NOMO-1 treated with dmso at 0.1 percent for 144 hours (cell line): Measurements from ENCODE around the gene TBC1D8.

ENCODE experiments used
- DNase-seq: peaks from one replicate; lab custom pipeline; 2025; ENCODE audit not compliant: unreplicated experiment; lab: John Stamatoyannopoulos, UW

TBC1D8 gene

DNA sequence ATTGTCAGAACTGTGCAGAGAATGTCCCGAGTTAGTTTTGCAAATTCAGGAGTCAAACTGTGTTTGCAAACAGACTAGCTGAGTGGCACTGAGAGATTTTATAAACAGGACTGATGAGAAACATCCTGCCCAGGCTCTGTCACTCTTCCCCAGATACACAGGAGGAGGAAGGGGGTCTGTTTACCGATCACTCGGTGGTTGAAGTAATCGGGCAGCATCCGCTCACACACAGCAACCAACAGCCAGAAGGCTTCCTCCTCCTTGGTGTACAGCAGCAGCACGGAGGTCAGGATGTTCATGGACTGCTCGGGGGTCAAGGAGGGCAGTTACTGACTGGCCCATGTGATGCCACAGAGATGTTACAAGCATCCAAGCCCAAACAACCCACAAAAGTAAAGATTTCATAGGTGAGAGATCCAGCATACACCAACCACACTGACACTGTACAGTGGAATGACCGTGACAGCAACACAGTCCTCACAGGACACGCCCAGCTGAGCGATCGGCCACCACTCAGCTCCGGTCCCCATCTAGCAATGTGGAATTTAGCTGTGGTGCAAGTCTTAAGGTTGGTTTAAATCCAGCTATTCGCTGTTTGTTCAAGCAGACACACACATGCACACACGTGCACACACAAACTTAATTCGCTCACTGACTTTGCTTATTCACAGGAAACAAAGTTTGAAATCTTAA lies 119.0 kb downstream of the TBC1D8 start:
- DNase-seq, result no peak

DNA sequence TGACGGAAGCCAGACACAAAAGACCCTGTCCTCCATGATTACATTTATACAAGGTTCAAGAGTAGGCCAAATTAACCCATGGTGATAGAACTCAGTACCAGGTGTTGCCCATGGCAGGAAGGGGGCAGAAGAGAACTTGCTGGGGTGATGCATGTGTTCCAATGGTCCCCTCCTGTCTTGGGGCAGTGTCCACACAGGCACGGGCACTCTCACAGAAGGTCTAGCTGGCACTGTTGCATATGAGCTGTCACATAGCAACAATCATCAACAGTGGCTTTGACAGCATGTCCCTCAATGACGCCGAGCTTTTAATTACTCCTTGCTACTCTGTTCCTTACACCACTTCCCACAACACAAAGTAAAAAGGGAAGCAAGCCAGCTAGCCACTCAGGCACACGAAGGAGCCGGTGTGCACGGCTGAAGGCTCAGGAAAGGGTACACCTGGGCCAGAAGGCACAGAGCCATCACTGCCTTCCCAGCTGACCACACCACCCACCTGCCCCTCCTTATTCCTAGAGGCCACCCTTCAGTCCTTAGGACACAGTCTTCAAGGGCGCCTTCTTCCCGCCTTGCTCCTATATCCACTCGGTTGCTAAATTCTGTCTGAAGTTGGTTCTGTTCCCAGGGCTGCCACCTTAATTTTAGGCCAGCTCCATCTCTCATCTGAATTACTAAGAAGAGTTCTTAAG lies 120.2 kb downstream of the TBC1D8 start:
- DNase-seq, result no peak

DNA sequence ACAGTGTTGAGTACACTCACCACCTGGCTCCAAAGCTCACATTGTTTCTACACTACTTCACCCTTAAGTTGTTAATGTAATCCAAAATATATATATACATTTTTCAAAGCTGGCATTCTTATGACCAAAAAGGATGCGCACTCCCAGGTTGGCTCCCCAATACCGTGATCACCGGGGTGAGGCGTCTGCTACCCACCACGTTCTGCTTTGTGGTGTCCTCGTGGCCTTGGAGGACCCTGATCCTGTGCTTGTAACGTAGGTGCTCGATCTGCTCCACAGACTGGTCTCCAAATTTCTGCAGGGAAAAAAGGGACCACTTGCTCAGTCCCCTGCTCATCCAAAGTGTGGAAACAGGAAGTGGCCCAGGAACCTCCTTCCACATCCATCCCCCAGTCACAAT lies 123.3 kb downstream of the TBC1D8 start:
- DNase-seq, result no peak

DNA sequence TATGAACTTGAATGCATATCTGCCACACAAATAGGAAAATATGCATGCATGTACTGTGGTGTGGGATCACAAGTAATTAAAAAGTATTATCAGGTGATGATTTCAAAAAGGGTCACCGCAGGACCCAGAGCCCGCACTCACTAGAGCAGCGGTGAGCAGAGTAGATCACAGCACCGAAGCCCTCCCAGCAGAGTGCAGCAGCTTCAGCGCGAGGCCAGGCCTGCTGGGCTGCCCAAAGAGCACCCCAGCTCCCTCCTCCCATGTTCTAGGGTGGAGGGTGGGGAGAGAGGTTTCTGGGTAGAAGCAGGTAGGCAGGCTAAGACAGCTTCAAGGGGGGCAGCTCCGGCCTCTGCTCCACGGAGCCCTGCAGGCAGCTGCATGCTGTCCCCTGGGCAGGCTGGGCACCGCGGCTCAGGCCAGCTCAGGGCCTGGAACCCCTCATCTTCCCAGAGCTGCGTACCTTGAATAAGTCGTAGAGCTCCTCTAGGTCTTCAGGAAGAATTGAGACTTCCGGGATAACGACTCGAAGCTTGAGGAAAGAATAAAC lies 124.2 kb downstream of the TBC1D8 start:
- no peak for DNase-seq

DNA sequence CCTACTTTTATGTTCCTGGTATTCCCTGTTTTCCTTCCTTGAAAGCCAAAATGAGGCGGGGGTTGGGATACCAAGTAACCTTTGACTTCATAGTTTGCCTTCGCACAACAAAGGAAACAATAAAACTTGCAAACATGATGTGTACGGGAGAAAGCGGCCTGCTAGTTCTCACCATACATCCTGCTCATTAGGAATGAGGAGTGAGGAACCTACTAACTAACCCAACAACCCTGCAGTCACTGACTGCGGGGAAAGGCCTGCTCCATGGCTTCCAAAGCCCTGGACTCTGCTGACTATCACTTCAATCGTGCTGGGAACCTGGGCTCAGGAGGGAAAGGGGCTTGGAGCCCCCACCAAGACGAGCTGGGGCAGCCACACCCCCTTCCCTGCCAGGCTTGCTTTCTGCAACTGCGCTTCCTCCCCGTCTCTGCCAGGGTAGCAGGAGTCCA lies 124.9 kb downstream of the TBC1D8 start:
- no peak for DNase-seq

DNA sequence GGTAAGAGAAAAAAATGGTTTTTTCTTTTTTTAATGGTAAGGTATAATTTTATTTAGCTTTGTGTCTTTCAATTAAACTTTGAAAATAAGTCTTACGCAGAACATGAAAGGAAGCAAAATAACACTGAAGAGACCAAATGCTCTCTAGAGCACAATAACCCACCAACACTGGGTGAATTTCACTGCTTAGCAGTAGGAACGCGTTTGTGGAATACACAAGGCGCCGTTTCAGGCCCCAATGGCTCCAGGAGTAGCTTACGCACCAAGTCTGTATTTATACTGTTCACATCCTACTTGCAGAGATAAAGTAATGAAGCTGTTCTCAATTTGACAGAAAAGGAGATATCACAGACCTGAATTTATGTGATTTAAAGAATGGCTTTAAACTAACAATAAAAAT lies 125.6 kb downstream of the TBC1D8 start:
- no peak for DNase-seq

DNA sequence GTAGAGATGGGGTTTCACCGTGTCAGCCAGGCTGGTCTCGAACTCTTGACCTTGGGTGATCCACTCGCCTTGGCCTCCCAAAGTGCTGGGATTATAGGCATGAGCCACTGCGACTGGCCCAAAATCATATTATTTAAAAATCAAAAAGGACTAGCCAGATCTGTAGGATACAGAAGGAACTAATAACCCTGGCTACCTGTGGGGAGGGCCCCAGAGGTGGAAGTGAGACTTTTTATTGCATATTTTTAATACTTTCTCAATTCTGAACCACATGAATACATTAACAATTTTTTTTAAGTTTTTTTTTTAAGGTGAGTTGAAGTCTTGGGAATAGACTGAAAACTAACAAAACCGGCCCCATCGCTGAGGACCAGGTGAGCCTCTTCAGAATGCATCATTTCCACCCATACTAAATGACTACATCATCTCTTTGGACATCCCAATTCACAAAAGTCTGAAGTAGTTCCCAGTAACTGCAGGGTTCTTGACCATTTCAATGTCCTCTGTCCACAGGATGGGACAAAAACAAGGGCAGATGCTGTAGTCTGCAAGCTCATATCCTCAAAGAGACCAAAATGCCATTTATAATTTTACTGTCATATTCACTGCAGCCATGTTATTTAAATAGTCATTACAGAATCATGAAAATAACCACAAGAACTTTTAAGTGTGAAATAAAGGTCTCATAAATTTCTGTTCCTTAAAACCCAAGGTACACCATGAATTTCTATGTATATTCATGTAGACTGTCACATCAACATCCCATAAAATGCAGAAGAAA lies 127.7 kb downstream of the TBC1D8 start:
- DNase-seq, result no peak

DNA sequence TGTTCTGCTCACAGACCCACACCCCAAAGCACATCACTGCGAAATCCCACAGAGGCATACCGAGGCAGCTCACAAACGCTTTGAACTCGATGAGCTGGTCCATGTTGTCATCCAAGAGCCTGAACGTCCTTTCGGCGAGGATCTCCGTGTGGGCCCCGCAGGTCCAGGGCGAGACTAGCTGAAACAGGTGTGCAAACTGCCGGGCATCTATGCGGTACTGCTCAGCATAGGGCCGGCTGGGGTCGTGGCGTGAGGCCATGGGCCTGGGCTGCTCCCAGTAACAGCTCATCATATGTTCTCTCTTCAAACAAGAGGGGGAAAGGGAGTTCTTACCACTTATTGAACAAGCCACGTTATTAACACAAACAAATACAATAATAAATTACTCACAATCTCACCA lies 129.0 kb downstream of the TBC1D8 start:
- no peak for DNase-seq

DNA sequence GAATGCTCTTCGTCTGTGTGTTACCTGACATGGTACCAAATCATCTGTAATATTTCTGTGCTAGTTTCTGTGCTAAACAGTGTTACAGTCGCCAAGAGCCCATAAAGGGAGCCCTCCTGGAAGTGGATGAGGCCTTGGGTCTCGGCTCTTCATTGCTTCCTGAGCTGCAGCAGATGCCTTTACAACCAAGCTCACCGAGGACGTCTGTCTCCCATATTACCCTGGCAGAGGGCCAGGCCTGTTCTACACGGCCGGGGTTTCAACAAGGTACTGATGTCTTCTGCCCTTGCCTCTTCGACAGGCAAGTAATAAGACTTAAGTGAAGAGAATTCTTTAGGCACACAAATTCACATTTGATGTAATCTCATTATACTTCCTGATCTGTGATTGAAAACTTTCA lies 132.2 kb downstream of the TBC1D8 start:
- DNase-seq, result no peak

DNA sequence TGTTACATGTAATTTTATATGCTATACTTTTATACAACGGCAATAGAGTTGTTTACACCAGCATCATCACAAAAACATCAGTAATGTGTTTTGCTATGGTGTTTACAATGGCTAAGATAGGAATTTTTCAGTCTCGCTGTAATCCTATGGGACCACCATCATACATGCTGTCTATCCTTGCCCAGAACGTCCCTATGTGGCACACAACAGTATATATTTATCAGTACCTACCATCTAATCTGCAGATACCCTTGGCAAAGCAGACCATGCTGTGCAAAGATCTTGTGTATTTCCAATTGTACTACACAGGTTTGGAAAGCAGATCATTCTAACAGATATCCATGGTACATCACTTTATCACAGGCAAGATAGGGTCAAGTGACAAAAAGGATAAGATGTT lies 133.8 kb downstream of the TBC1D8 start:
- DNase-seq, result no peak

DNA sequence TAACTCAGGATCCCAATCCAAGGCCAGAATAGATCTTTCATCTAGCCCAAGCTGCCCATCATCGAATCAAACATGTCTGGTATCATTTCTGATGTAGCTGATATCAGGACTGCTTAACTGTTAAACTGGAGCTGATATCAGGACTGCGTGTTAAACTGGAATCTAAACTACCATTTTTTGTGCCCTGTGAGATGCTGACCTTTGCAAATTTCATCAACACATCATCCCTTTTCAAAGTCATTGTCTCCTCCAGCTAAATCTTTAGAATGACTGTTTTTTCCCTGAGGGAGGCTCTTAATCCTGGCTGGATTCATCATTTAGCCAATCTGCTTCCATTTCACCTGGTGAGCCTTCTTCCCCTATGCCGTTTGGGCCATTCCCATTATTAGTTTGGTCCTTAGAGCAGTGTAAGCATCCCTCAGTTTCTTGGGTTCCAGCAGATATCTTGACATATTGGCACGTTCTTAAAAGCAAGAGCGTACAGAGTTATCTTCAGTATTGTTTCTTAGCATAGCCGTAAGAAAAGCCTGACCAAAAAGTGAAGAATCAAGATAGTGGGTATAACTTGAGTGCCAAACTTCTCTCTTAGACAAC lies 136.8 kb downstream of the TBC1D8 start:
- no peak for DNase-seq

DNA sequence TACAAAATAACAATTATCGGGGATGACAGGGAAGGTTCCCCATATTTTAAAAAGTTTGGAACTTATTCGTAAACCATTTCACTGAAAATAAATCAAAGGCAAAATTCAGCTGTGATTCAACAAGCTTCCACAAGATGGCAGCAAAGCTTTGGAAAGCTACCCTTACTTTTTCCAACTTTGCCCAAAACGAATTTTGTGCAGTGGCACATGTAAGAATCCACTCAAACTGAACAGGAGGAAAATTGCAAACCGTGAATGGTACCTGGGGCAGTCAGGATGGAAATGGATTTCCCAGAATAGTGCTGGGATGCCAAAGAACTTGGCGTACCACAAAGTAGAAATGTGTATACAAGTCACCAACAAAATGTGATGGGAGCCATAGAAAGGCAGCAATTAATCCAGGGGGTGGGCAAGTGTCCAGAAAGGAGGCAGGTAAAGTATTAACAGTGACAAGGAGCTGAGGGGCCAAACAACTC lies 138.4 kb downstream of the TBC1D8 start:
- DNase-seq, result no peak

DNA sequence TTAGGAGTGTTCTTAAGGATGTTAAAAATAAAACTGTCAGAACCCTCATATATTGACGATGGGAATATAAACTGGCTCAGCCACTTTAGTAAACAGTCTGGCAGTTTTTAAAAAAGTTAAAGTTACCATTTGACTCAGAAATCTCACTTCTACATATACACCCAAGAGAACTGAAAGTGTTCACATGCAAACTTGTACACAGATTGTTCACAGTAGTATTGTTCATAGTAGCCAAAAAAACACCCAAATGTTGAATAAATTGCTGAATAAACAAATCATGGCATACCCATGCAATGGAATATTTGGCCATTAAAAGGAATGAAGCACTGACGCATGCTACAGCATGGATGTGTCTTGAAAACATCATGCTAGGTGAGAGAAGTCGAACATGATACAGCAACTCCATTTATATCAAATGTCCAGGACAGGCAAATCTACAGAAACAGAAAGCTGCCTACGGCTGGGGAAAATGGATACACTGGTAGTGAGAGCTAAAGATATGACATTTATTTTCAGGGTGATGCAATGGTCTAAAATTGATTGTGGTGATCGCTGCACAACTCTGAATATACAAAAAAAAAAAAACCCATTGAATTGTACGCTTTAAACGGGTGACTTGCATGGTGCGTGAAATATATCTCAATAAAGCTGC lies 139.0 kb downstream of the TBC1D8 start:
- DNase-seq, result no peak

DNA sequence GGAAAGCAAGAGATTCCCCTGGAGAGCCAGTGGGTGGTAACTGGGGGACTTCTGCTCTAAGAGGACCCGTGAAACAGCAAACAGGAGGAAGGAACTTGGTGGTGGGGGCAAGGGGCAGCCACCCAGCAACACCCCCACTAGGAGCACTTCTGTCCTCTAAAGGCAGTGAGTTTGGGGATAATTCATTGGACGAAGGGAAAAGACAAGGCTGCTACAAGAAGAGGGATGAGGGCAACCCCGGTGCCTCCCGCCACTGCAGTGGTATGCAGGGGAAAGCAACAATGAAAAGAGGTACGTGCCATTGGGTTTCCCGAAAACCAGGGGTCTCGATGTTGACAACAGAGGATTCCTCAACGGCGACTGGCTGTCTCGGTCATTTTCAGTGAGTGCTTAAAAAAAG lies 140.0 kb downstream of the TBC1D8 start:
- DNase-seq, result no peak

DNA sequence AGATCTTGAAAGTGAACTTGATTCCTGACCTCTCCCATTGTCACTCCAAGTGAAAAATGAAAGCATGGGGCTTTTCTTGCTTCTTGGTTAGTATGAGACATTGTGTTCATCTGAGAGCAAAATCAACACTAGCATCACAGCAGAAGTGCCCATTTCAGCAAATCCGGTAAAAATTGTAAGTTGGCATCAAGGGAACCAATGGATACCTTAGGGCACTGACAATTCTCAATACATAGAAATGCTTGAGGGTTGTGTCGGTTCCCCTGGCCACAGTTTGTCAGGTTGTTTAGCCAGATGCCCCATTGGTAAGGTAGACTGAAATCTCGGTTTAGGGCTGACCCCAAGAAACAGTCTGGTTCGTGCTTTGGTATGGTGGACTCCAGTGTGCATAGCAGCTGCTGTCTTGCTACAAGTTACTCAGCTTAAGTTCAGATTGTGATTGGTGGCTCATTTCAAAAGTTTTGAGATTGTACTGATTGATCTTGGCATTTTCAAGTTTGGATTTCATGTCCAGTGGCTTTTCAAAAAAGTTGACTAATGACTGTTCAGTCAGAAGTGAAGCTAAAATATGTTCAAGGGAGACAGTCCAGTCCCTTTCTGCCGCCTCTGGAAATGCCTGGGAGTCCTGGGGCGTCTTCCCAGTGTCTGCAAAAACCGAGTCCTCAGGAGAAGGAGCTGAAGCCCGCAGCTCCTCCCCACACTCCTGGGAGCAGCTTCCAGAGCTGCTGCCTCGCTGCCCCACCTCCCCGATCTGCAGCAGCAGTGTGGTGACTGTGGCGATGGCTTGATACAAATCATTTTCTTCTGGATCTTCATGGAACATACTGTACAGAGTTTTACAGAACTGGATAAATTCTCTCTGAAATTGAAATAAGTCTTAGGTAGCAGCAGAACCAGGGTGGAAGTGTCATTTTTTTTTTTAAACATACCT lies 143.5 kb downstream of the TBC1D8 start:
- no peak for DNase-seq

DNA sequence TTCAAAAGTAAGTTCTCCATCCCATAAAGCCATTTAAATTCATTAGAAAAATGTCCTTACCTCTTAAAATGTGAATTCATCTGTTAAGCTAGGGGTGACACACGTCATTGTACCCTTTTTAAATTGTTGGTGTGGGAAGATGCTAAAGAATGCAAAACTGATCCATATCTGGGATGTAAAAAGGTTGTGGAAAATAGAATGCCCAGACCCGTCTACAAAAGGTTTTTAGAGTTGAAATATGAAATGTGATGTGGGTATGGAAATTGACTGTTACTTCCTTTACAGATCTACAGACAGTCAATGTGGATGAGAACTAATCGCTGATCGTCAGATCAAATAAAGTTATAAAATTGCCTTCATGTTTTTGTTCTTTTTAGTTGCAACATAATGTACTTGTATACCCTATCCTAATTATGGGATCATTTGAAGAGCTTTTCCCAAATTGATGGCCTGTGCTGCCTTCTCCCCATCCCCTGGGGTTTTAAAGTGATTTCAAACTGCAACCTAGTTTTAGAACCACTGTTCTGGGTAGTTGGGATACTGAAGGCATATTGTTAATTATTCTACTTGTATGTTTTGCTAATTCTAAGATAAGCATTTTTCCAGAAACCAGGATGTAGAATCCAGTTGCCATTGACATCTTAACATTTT lies 145.0 kb downstream of the TBC1D8 start:
- DNase-seq, result no peak

DNA sequence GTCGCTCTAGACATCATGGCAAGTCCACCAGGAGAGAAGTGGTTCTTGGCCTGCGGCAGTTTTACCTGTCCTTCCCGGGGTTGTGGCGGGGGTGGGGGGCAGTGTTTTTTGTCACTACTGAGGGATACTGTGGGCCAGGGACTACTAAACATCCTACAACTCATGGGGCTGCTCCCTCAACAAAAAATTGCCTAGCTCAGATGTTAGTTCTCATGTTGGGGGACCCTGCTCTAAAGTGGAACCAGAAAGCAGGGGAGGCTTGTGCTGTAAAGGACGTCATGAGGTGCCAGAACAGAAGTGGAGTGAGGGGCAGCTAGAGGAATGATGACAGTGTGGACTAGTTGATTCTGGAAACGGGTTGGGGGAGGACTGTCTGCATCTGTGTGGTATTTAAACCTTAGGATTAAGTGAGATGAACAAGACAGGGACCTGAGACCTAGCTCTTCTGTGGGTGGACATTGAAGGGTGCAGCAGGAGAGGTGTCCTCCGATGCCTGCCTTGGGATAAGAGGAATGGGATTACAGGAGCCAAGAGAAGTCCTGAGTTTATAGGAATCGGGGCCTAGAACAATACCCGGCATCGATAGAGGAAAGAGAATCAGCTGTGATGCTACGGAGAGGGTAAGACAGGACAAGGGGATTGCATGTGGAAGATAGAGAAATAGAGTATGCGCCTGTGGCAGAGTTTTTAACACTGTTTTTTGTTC lies 146.4 kb downstream of the TBC1D8 start:
- no peak for DNase-seq

DNA sequence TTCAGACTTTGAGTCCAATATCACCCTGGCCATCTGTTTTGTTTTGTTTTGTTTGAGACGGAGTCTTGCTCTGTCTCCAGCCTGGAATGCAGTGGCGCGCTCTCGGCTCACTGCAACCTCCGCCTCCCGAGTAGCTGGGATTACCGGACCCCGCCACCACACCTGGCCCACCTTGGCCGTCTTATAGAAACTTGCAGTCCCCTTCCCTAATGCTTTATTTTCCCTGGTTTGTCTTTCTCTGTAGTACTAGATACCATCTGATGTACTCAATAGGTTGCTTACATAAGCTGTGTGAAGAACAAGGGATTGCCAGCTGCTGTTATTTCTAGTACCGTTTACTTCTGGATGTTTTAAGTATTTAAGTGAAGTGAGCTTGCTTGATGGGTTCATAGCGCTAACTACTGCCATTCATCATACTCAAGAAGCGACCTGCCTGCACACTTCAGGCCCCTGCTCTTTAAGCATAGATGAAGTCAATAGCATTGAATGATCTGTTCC lies 147.9 kb downstream of the TBC1D8 start:
- no peak for DNase-seq
